ENCODE results near the gene DOCK1.

DOCK1 gene

GRCh38 chr10:127052001-127052400 lies 146.8 kb downstream of the DOCK1 start:
- no peak for TF ChIP-seq CTCF (conservative IDR thresholded peaks at IDR 0.05; ENCODE audit: low read depth, low read length)
- H3K4me3 ChIP-seq (ENCODE audit: low read length), result no peak overlapping the region
- DNase-seq (ENCODE audit: low read depth), result no peak

GRCh38 chr10:127055263-127055662 lies 150.0 kb downstream of the DOCK1 start:
- H3K4me3 ChIP-seq (ENCODE audit: low read length), result no peak overlapping the region
- DNase-seq (ENCODE audit: low read depth), result no peak
- no peak for TF ChIP-seq CTCF (conservative IDR thresholded peaks at IDR 0.05; ENCODE audit: low read depth, low read length)

GRCh38 chr10:127059314-127059713 lies 154.1 kb downstream of the DOCK1 start:
- no peak for DNase-seq (ENCODE audit: low read depth)
- H3K4me3 ChIP-seq (ENCODE audit: low read length), result no peak overlapping the region
- TF ChIP-seq CTCF (conservative IDR thresholded peaks at IDR 0.05; ENCODE audit: low read depth, low read length), result no peak

- no peak for TF ChIP-seq CTCF (conservative IDR thresholded peaks at IDR 0.05; ENCODE audit: low read depth, low read length)
- DNase-seq (ENCODE audit: low read depth), result no peak
- no peak overlapping the region for H3K4me3 ChIP-seq (ENCODE audit: low read length)
These were observed 158.5 kb downstream of the DOCK1 start for GRCh38 chr10:127063762-127064161.

DNA sequence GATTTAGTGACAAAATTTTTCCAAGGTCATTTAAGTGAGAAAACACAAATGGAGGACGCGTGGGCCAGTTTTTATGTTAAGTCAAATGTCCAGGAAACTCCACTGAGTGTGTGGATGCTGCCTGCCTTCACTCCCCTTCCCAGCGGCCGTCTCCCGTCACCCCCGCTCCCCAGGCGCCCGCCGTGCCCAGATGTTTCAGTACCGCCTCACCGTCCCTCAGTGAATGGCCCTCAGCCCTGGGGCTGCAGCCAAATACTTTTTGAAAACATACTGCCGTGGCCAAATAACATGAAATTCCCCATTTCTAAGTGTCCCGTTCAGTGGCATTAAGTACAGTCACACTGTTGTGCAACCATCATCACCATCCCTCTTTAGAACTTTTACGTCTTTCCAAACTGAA lies 159.2 kb downstream of the DOCK1 start:
- TF ChIP-seq CTCF (conservative IDR thresholded peaks at IDR 0.05; ENCODE audit: low read depth, low read length), result no peak
- no peak for DNase-seq (ENCODE audit: low read depth)
- no peak overlapping the region for H3K4me3 ChIP-seq (ENCODE audit: low read length)

GRCh38 chr10:127067542-127068194 lies 162.4 kb downstream of the DOCK1 start:
- no peak for TF ChIP-seq CTCF (conservative IDR thresholded peaks at IDR 0.05; ENCODE audit: low read depth, low read length)
- no peak for DNase-seq (ENCODE audit: low read depth)
- H3K4me3 ChIP-seq (ENCODE audit: low read length), result no peak overlapping the region

DNA sequence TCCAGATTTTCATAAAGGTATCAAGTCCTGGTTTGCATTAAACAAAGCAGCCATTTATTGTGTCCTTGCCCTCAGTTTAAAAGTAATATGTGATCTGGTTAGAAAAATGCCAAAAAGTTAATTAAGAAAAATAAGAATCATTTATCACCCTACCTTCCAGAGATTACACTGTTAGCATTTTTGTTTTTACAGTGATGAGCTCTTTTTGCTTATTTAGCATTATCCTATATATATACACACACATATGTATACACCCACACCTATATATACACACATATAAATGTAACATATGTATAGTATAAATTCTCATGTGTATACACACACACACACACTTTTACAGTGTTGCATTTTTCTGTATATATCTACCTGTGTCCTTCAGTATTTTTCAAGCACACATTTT lies 163.3 kb downstream of the DOCK1 start:
- TF ChIP-seq CTCF (conservative IDR thresholded peaks at IDR 0.05; ENCODE audit: low read depth, low read length), result no peak
- H3K4me3 ChIP-seq (ENCODE audit: low read length), result no peak overlapping the region
- DNase-seq (ENCODE audit: low read depth), result no peak

Data from retinal pigment epithelial cell (primary cell).